ENCODE results near the gene PUM2.

The PUM2 gene

GRCh38 chr2:20198796-20199632, 151.6 kb downstream of the PUM2 start:
- DNase-seq, result no peak
